Measurements from ENCODE around the gene TTC6. TPM values are rescaled to one million over a fixed set of nuclear protein-coding genes. Genes with fewer than 3 reads are reported as not detected.
A peak's percentile ranks its signal among the peaks of the same experiment; 100 is the strongest.

The TTC6 gene
- polyA plus RNA-seq, 2 of the 4 experiments (the other 2 are of a cell fraction) = 0.41 to 1.7 TPM

DNA sequence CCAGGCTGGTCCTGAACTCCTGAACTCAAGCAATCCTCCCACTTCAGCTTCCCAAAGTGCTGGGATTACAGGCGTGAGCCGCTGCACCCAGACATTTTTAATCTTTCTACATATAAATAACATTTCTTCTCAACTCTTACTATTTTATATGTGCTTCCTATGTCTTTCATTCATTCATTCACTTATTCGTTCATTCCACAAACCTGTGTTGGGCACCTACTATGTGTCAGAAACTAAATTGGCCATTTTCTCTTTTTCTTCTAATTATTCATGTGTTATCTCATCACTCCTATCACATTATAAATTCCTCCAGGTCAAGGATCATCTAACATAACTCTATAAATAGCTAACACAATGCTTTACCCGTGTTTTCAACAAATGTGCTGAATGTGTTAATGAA lies 24.0 kb upstream of the TTC6 start:
- ChIA-PET POLR2A (no interaction called here), CTCF (interaction anchor here (1.4 kb wide), 1 partner anchor 325 kb away, joined by 4 read pairs; no protein-coding TSS in a partner anchor)
- Histone ChIP-seq H3K9me3 (no peaks in the 10 kb centered on the region), H3K27ac (no peak overlapping the region), H3K4me2 (no peak overlapping the region), H3K4me3 (no peak overlapping the region), H3K4me1 (peaks cover 15% of the 10 kb centered on the region)
- ATAC-seq (no peak), FAIRE-seq (no peak), DNase-seq (ENCODE audit: low read depth in 1 of 2, low spot score in 1 of 2) (no peak)
- no peak for TF ChIP-seq HOXB5 (CRISPR knock-in tag; IDR thresholded peaks at IDR 0.05)
- TF ChIP-seq, protein P1, sequence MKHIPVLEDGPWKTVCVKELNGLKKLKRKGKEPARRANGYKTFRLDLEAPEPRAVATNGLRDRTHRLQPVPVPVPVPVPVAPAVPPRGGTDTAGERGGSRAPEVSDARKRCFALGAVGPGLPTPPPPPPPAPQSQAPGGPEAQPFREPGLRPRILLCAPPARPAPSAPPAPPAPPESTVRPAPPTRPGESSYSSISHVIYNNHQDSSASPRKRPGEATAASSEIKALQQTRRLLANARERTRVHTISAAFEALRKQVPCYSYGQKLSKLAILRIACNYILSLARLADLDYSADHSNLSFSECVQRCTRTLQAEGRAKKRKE (CRISPR knock-in tag; IDR thresholded peaks at IDR 0.05; ENCODE audit: low read depth) = no peak
- 94% methylated on average over 4 of the region's 4 CpGs for WGBS (ENCODE audit: missing lambda C conversion rate)

DNA sequence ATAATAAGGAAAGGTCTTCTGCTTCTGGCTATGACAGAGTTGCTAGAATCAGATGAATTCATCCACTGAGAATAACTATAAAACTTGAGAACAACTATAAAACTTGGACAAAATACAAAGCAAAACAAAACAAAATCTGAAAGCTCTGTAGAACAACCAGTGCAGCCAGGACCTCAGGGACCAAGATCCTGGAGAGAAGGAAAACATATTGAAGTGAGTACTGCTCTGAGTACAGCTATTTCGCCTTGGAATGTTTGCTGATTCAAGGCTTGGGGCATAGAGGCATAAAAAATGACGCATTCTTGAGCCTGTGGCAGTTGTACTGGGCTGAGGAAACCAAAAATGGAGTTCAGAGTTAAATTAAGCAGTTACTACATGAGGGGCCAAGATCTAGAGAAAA lies 22.1 kb upstream of the TTC6 start:
- H3K4me2 ChIP-seq = no peak overlapping the region
- DNase-seq (ENCODE audit: low read depth in 1 of 2, low spot score in 1 of 2) = no peak
- H3K27ac ChIP-seq = no peak overlapping the region
- ChIA-PET POLR2A (no interaction called here), CTCF (interaction anchor here (0.8 to 1.1 kb wide), 2 partner anchors 18 to 22 kb away, joined by 3 read pairs; partner anchors contain the start of genes FOXA1 and TTC6)
- ATAC-seq = no peak
- H3K4me3 ChIP-seq = no peak overlapping the region
- TF ChIP-seq RAD21 (conservative IDR thresholded peaks at IDR 0.05 in 1 of 2, IDR thresholded peaks at IDR 0.05 in 1 of 2) (no peak), ZNF302 (CRISPR knock-in tag; IDR thresholded peaks at IDR 0.05) (no peak), FOSB (CRISPR knock-in tag; IDR thresholded peaks at IDR 0.05) (no peak), ZC3H11A (IDR thresholded peaks at IDR 0.05) (no peak), EHMT2 (IDR thresholded peaks at IDR 0.05; ENCODE audit: low read depth) (no peak)
- H3K9me3 ChIP-seq = no peaks in the 10 kb centered on the region
- WGBS (ENCODE audit: missing lambda C conversion rate) = 89% methylated on average over 2 of the region's 2 CpGs
- no peak for FAIRE-seq
- no peaks in the 10 kb centered on the region for H3K4me1 ChIP-seq

DNA sequence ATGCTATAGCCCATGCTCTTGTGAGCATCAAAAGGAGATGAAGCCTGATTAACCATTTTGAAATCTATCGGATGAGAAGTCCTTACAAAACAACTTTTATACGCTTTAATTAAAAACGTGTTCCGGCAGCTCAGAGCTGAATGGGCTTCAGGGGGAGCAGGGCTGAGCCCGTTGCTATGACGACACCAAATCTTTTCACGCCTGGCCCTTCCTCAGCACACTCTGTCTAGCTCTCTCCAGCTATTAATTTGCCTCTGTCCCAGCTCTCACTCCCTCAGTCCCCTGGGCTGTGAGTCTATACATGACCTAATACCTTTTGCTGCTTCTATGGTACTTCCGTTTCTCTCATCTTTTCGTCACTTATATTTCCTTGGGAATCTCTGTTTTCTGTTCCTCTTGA lies 16.2 kb upstream of the TTC6 start:
- H3K27ac ChIP-seq = no peak overlapping the region
- DNase-seq (ENCODE audit: low read depth in 1 of 2, low spot score in 1 of 2) (no peak), ATAC-seq (no peak), FAIRE-seq (no peak)
- TF ChIP-seq, protein P2, sequence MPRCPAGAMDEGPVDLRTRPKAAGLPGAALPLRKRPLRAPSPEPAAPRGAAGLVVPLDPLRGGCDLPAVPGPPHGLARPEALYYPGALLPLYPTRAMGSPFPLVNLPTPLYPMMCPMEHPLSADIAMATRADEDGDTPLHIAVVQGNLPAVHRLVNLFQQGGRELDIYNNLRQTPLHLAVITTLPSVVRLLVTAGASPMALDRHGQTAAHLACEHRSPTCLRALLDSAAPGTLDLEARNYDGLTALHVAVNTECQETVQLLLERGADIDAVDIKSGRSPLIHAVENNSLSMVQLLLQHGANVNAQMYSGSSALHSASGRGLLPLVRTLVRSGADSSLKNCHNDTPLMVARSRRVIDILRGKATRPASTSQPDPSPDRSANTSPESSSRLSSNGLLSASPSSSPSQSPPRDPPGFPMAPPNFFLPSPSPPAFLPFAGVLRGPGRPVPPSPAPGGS (IDR thresholded peaks at IDR 0.05) = no peak
- TF ChIP-seq RCOR1 (IDR thresholded peaks at IDR 0.05; ENCODE audit: low read depth, low read length) (no peak), ZC3H11A (IDR thresholded peaks at IDR 0.05) (no peak), RARB (CRISPR knock-in tag; IDR thresholded peaks at IDR 0.05) (no peak), MYC (IDR thresholded peaks at IDR 0.05; ENCODE audit: borderline replicate concordance, low read length) (no peak)
- H3K9me3 ChIP-seq = no peaks in the 10 kb centered on the region
- no peak overlapping the region for H3K4me2 ChIP-seq
- H3K4me1 ChIP-seq = peaks cover 21% of the 10 kb centered on the region
- 79% methylated on average over 9 of the region's 9 CpGs for WGBS (ENCODE audit: missing lambda C conversion rate)
- ChIA-PET CTCF (no interaction called here), POLR2A (no interaction called here)
- no peak overlapping the region for H3K4me3 ChIP-seq

DNA sequence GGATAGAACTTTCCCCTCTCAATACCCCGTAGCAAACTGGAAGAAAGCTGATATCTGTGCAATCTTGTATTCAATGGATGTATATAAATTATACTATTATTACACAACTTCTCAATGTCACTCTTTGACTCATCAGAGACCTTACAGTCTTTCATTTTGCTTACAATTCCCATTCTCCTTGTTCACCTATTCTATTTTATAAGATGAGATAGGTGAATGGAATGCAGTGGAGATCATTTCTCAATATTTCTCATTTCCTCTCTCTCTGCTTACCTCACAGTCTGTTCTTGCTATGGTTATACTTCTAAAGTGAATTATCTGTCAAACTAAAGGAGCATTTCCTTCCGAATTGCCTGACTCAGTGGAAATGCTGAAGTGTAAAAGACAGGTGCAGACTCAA lies 15.3 kb upstream of the TTC6 start:
- ATAC-seq = no peak
- WGBS (ENCODE audit: missing lambda C conversion rate) = 37% methylated on average over 2 of the region's 2 CpGs
- Histone ChIP-seq H3K9me3 (no peaks in the 10 kb centered on the region), H3K4me3 (no peak overlapping the region), H3K4me2 (peak overlapping the region; percentile 8; the same call in 1 of the 3 replicates), H3K4me1 (peaks cover 21% of the 10 kb centered on the region), H3K27ac (peak overlapping the region in 1 of 2 experiments; percentile 59; a peak in 3 of 6 replicates)
- ChIA-PET CTCF (no interaction called here), POLR2A (interaction anchor here (0.5 kb wide), 1 partner anchor 96 kb away, joined by 3 read pairs; no protein-coding TSS in a partner anchor)
- FAIRE-seq = no peak
- TF ChIP-seq BHLHE40 (IDR thresholded peaks at IDR 0.05; ENCODE audit: low read depth, low read length) (no peak), FOSL2 (IDR thresholded peaks at IDR 0.05) (no peak), FOSL2 (CRISPR knock-in tag; IDR thresholded peaks at IDR 0.05) (peak; percentile 24; the same call in 1 of the 2 replicates), CEBPB (IDR thresholded peaks at IDR 0.05) (peak in 1 of 2 experiments; percentile 34; a peak in 1 of 4 replicates), MAZ (IDR thresholded peaks at IDR 0.05; ENCODE audit: borderline replicate concordance, low read depth, low read length) (no peak), JUNB (IDR thresholded peaks at IDR 0.05) (peak; percentile 47; the same call in 1 of the 2 replicates), RNF2 (IDR thresholded peaks at IDR 0.05; ENCODE audit: borderline replicate concordance, low read depth) (no peak), ZSCAN20 (CRISPR knock-in tag; IDR thresholded peaks at IDR 0.05) (no peak)
- TF ChIP-seq, protein P3, sequence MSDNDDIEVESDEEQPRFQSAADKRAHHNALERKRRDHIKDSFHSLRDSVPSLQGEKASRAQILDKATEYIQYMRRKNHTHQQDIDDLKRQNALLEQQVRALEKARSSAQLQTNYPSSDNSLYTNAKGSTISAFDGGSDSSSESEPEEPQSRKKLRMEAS (IDR thresholded peaks at IDR 0.05) = no peak
- TF ChIP-seq, protein P4, sequence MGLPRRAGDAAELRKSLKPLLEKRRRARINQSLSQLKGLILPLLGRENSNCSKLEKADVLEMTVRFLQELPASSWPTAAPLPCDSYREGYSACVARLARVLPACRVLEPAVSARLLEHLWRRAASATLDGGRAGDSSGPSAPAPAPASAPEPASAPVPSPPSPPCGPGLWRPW (IDR thresholded peaks at IDR 0.05) = 0 out of 2 replicates have a peak, but pooled peaks have one; percentile 18
- no peak for DNase-seq (ENCODE audit: low read depth in 1 of 2, low spot score in 1 of 2)
